Neural crest cell (in vitro differentiated cells): ENCODE results near the gene SGMS1. TPM values are rescaled to one million over a fixed set of nuclear protein-coding genes. Genes with fewer than 3 reads are reported as not detected.

Experiments
- DNase-seq: peaks from one replicate; pipeline ENCODE4 v3.0.0; 2021; ENCODE audit warnings: low read depth, mixed read lengths, low spot score
- H3K27ac Mint-ChIP-seq: one replicate; pipeline ENCODE4 v1.8.0; 2021; ENCODE audit warnings: mild to moderate bottlenecking, mixed read lengths; ENCODE audit not compliant: unreplicated experiment
- H3K27me3 Mint-ChIP-seq: 2 replicates; pipeline ENCODE4 v1.8.0; 2021; ENCODE audit warnings: low read depth, mild to moderate bottlenecking, mixed read lengths
- H3K36me3 Mint-ChIP-seq: 2 replicates; pipeline ENCODE4 v1.8.0; 2021; ENCODE audit warnings: low read depth, mild to moderate bottlenecking, mixed read lengths
- H3K4me1 Mint-ChIP-seq: 2 replicates; pipeline ENCODE4 v1.8.0; 2021; ENCODE audit warnings: mixed read lengths
- H3K4me3 Mint-ChIP-seq: one replicate; pipeline ENCODE4 v1.8.0; 2021; ENCODE audit warnings: mild to moderate bottlenecking, mixed read lengths
- H3K9me3 Mint-ChIP-seq: 2 replicates; pipeline ENCODE4 v1.8.0; 2021; ENCODE audit warnings: mixed read lengths
- total RNA-seq: library from RNA; stranded (reverse); gene quantifications from 2 replicates; pipeline ENCODE4 v1.2.1, GENCODE V29; 2021
- TF ChIP-seq, protein P1 (sequence below): fragments of 200-600 bp; sonication (generic); conservative IDR thresholded peaks from 2 replicates; pipeline ENCODE4 v1.5.0; 2021; ENCODE audit warnings: antibody characterized with exemption, mild to moderate bottlenecking

The SGMS1 gene
- total RNA-seq, 1 donor from 2014 or later, result 14.4 TPM

DNA sequence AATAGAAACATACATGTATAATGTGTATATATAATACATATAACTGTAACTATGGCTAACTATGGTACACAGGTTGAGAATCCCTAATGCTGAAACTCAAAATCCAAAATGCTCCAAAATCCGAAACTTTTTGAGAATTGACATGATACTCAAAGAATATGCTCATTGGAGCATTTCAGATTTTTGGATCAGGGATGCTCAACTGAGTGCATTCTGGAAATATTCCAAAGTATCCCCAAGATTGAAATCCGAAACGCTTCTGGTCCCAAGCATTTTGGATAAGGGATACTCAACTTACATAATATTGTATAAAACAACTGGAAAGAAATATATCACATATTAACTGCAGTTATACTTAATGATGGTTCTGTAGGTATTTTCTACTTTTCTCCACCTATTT, 278.2 kb downstream of the SGMS1 start:
- Mint-ChIP-seq H3K27ac (no peak overlapping the region), H3K4me1 (no peaks in the 10 kb centered on the region), H3K27me3 (no peaks in the 10 kb centered on the region), H3K36me3 (peaks cover 7% of the 10 kb centered on the region), H3K4me3 (no peak overlapping the region), H3K9me3 (peaks cover 4% of the 10 kb centered on the region)
- TF ChIP-seq, protein P1, sequence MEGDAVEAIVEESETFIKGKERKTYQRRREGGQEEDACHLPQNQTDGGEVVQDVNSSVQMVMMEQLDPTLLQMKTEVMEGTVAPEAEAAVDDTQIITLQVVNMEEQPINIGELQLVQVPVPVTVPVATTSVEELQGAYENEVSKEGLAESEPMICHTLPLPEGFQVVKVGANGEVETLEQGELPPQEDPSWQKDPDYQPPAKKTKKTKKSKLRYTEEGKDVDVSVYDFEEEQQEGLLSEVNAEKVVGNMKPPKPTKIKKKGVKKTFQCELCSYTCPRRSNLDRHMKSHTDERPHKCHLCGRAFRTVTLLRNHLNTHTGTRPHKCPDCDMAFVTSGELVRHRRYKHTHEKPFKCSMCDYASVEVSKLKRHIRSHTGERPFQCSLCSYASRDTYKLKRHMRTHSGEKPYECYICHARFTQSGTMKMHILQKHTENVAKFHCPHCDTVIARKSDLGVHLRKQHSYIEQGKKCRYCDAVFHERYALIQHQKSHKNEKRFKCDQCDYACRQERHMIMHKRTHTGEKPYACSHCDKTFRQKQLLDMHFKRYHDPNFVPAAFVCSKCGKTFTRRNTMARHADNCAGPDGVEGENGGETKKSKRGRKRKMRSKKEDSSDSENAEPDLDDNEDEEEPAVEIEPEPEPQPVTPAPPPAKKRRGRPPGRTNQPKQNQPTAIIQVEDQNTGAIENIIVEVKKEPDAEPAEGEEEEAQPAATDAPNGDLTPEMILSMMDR, result no peak
- no peak for DNase-seq

DNA sequence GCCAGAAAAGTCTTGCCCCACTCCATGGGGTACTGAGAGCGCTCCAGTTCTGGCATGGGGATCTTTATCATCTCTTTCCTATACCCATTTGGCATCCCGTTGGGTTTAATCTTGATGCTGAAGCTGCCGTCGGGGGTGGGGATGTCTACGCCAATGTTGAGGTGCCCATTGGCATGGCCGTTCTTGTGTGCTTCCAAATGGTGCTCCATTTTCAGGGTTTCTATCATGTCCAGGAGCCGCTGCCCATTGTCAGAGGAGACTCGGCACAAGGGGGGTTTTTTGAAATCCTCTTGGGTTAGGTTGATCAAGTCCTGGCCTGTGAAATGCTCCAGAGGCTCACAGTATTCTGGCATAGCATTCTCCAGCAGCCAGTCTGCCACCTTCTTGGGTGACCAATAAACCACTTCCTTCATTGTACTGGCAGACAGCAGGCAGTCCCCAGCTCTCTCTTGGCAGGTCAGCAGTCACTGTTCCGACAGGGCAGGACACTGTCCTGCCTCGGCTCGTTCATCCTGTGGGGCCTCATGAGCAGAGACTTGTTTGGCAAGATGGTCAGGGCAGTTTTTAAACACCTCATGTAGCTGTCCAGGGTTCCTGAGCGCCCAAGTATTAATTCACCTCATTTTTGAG, 279.9 kb downstream of the SGMS1 start:
- H3K9me3 Mint-ChIP-seq, result no peaks in the 10 kb centered on the region
- H3K27ac Mint-ChIP-seq, result no peak overlapping the region
- H3K27me3 Mint-ChIP-seq, result no peaks in the 10 kb centered on the region
- no peak overlapping the region for H3K4me3 Mint-ChIP-seq
- no peaks in the 10 kb centered on the region for H3K36me3 Mint-ChIP-seq
- TF ChIP-seq, protein P1, result no peak
- H3K4me1 Mint-ChIP-seq, result no peaks in the 10 kb centered on the region
- DNase-seq, result no peak

DNA sequence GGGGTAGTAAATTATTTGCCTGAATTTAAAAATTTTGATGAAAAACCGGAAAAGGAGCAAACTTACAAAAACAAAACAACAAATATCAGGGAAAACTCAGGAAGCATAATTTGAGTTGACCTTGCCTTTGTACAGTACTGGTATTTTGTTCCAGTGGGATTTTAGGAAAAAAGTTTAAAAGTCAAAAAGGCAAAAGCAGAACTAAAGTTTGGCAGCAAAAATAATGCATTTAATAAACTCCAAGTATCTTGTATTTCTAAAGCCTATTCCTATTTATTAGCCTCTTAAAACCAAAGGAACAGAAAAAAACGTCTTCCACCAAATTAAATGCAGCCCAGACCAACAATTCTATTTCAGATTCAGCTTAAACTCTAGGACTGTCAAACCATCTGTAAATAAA, 281.8 kb downstream of the SGMS1 start:
- no peaks in the 10 kb centered on the region for H3K4me1 Mint-ChIP-seq

DNA sequence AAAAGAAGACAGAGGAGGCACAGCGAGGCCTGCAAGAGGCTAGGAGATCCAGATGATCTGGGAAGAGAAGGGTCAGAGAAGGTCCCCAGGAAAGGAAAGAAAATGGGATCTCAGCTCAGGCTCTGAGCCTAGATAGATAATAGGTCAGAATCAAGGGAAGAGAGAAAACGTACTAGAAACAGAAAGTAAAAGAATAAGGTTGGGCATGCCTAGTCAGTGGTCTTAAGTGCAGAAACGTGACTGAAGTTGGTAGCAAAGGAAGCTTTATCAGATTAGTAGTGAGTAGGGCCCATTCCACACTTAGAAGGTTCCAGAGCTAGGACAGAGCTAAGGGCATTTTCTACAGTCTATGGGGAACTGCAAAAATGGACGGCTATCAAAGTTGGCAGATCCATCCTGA, 287.6 kb downstream of the SGMS1 start:
- no peaks in the 10 kb centered on the region for H3K4me1 Mint-ChIP-seq
- TF ChIP-seq, protein P1, result no peak
- H3K36me3 Mint-ChIP-seq, result no peaks in the 10 kb centered on the region
- H3K9me3 Mint-ChIP-seq, result no peaks in the 10 kb centered on the region
- H3K27me3 Mint-ChIP-seq, result no peaks in the 10 kb centered on the region
- no peak for DNase-seq
- H3K27ac Mint-ChIP-seq, result no peak overlapping the region
- no peak overlapping the region for H3K4me3 Mint-ChIP-seq

More for the DNA sequence above, 281.8 kb downstream of the SGMS1 start:
- no peak overlapping the region for H3K27ac Mint-ChIP-seq
- no peak for DNase-seq
- H3K4me3 Mint-ChIP-seq, result no peak overlapping the region
- TF ChIP-seq, protein P1, result no peak
- no peaks in the 10 kb centered on the region for H3K9me3 Mint-ChIP-seq
- H3K36me3 Mint-ChIP-seq, result no peaks in the 10 kb centered on the region
- H3K27me3 Mint-ChIP-seq, result no peaks in the 10 kb centered on the region

DNA sequence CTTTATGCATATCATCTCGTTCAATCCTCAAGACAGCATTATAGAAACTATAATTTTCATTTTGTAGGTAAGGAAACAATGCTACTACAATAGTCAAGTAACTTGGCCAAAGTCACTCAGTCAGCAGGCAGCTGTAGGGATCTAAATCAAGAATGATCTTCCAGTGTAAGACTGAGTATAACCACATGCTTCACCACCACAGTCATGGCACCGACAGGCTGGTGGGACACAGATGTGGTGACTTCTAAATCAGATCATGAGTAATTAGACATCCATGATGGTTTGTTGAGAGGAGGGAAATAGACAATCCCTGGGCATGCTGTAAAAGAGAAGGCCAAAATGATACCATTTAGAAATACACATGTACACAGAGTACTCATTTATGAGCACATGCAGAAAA, 288.4 kb downstream of the SGMS1 start:
- no peak for DNase-seq
- H3K9me3 Mint-ChIP-seq, result no peaks in the 10 kb centered on the region
- H3K27ac Mint-ChIP-seq, result peak overlapping the region; percentile 51
- TF ChIP-seq, protein P1, result no peak
- H3K4me3 Mint-ChIP-seq, result no peak overlapping the region
- no peaks in the 10 kb centered on the region for H3K27me3 Mint-ChIP-seq
- no peaks in the 10 kb centered on the region for H3K36me3 Mint-ChIP-seq
- no peaks in the 10 kb centered on the region for H3K4me1 Mint-ChIP-seq
